ENCODE measurements around the gene HDAC5.

Gene HDAC5

GRCh38 chr17:44084921-44085320, 38.5 kb downstream of the HDAC5 start:
- DNase-seq: no peak

DNA sequence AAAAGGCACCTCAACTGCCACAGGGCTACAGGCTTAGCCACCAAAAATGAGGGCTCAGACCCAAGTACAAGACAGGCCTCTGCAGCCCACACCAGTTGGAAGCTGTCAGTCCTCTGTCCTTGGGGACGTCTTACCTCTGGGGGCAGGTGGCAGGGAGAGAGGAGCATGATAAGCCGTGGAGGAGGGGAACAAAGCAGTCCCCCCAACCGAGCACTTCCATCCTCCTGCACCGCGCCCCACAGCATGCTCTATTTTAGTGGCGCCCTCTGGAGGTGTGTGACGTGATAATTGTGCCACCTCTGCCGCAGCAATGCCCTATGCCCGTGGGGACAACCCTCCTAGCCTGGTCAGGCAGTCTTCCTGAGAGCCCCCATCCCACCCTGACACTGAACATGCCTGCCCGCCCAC, 39.3 kb downstream of the HDAC5 start:
- peak; percentile 46 for DNase-seq

DNA sequence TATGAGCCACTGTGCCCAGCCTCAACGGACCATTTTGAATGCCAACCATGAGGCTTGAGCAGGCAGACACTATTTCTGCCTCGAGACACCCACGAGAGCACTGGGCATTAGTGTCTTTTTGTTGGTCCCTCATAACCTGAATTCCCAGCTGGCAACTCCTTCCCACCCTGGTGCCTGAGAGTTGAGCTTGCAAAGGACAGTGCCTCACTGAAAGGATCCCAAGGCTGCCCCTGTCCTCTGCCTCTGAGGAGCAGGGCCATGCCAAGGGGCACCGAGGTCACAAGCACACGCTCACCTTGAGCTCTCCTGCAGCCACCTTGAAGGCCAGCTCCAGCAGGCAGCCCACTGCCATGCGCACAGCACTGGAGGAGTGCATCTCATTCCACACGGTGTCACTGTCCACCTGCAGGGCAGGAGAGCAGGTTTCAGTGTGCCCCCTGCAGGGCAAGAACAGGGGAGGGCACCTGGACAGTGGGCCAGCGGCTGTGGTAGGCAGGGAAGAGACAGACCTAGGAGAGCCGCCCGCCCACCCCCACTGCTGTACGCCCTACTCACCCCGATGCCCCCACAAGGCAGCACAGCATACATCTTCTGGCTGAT, 40.1 kb downstream of the HDAC5 start:
- DNase-seq: no peak

GRCh38 chr17:44082256-44082927, 41.0 kb downstream of the HDAC5 start:
- DNase-seq: no peak

GRCh38 chr17:44081681-44082080, 41.8 kb downstream of the HDAC5 start:
- no peak for DNase-seq

DNA sequence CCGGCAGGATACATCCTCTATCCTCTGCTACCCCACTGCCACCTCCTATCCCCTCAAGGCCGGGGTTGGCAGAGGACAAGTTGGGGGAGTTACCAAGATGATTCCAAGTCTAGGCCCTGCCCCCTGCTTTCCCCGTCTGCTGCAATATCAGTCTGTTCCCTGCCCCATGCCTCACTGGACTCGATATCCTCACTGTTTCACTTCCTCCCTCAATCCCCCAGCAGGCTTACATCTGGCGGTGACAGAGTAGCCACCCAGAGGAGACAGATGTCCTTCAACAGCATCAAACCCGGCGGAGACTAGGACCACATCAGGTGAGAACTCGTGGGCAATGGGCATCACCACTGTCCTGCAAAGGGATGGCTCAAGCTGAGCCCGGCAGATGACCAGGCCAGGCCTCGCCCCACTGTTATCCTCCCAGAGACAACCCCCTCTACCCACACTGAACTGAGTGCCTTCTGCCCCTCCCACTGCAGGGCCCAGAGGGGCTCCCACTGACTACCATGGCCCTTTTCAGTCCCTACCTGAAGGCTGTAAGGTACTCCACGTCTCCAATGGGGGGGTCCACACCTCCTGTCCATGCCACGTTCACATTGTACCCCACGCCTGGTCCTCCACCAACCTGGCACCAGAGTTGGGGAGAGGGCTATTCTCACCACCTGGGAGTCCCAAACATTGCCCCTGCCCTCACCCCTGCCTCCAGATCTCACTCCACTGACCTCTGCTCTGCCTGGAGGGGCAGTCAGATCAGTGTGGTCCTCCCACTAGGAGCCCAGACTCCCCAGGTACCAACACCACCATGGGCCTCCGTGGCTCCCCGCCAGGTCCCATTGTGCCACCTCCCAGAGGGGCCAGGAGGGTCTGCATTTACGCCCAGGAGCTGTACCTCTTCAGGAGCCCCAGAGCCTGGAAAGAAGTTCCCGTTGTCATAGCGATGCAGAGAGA, 43.3 kb downstream of the HDAC5 start:
- no peak for DNase-seq

DNA sequence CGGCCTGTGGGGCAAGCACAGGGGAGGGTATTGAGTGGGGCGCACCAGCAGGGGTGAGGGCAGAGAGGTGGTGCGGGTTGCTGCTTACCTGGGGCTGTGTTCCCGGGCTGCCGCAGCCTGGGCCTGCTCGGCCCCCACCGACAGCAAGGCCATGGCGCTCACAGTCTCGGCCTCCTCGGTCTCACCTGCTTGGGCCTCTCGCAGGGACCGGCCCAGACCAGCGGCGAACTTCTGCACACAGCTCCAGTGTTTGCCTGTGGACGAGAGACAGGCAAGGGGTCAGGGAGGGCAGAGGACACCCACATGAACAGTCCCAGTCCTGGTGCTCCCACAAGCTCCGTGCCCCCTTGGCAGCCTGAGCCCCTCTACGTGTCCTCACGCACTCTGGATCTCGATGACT, 45.0 kb downstream of the HDAC5 start:
- DNase-seq: no peak

GRCh38 chr17:44077595-44077909, 45.9 kb downstream of the HDAC5 start:
- DNase-seq: no peak

DNA sequence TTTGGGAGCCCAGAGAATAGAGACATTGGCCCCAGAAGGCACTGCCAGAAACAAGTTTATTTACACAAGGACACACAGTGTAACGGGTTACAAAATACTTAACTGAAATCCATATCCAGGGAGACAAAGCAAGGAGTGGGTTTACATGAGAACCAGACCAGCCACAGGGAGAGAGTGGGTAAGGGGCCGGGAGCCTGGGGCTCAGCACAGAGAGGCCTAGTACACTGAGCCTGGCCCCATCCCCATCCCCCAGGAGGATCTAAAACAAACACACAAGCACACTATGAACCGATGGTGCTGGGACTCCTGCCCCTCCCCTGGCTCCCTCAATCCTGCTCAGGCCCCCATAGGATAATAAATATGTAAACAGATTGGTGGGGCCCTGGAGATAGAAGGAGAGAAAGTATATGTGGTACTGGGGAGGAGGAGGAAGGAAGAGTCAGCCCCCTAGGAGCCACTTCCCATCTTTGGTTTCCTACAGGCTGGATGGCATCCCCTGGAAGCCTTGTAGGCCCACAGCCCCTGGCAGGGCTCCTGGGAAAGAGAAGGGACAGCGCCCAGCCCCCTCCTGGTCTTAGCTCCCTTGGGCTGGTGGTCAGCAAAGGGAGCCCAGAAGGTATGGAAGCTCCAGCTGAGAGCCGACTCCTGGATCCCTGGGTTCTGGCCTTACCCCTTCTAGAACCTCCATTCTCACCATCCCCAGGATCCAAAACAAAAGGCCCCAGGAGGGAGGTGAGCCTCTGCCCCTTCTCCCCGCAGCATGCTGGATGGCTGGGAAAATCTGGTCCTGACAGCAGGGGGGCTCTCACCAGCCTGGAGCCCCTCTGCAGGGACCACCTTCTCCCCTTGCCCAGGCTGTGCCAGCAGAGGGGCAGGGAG, 46.5 kb downstream of the HDAC5 start:
- DNase-seq: no peak

DNA sequence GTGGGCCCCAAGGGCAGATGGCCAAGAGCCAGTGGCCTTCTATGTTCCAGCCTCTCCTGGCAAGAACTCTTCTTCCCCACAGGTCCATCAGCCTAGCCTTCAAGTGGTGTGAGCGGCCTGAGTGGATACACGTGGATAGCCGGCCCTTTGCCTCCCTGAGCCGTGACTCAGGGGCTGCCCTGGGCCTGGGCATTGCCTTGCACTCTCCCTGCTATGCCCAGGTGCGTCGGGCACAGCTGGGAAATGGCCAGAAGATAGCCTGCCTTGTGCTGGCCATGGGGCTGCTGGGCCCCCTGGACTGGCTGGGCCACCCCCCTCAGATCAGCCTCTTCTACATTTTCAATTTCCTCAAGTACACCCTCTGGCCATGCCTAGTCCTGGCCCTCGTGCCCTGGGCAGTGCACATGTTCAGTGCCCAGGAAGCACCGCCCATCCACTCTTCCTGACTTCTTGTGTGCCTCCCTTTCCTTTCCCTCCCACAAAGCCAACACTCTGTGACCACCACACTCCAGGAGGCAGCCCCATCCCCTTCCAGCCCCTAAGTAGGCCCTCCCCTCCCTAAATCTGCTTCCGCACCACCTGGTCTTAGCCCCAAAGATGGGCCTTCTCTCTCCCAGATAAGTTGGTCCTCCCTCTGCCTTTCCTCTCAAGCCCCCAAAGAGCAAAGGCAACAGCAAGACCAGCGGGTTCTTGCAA, 47.7 kb downstream of the HDAC5 start:
- DNase-seq: no peak

DNA sequence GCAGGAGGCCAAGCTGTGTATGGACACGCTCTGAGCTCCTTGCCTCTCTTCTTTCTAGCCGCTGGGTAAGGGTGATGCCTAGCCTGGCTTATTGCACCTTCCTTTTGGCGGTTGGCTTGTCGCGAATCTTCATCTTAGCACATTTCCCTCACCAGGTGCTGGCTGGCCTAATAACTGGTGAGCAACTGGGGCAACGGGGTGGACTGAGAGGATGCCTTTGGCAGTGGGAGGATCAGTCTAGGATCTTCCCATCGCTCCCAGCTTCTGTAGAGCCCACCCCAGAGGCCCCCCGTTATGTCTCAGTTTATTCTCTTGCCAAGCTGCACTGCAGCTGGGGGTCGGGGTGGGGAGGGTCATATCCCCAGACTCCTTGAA, 48.5 kb downstream of the HDAC5 start:
- no peak for DNase-seq

GRCh38 chr17:44074231-44074910, 49.1 kb downstream of the HDAC5 start:
- no peak for DNase-seq

- DNase-seq: no peak
These were observed 51.7 kb downstream of the HDAC5 start for GRCh38 chr17:44071772-44072171.

DNA sequence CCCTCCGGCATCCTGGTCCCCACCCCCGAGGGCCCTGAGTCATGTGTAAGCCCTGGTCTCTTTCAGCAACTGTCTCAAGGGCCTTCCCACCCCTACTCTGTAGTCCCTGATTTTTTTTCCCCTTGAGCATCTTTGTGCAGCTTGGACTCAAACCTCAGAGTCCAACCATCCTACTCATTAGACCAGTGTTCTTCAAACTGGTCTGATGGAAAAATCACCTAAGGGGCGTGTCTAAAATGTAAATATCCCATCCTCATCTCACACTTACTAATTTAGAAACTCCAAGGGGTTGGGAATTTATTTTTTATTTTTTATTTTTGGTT, 52.3 kb downstream of the HDAC5 start:
- DNase-seq: no peak

DNA sequence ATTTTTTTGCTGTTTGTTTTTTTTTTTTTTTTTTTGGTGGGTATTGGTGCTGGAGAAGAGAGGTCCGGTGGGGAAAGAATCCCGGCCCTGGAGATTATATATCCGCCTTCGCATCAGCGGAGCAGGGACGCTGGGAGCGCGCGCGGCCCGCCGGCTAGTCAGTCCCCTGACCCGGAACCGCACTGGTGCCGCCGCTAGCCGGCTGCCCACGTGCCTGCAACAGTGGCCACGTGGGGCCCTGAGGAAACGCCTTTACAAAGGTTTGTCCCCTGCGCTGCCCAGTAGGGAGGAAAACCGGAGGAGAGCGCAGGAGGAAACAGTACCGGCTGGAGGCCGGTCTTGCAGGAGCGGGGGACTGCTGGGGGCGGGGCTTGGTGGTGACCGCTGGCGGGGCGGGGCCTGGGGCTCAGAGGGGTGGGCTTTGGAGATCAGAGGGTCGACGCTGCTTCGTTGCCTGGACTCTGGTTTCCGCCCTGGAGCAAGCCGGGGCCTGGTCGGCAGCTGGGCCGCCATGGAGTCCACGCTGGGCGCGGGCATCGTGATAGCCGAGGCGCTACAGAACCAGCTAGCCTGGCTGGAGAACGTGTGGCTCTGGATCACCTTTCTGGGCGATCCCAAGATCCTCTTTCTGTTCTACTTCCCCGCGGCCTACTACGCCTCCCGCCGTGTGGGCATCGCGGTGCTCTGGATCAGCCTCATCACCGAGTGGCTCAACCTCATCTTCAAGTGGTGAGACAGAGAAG, 52.8 kb downstream of the HDAC5 start, which contains the start of gene G6PC3:
TSS of gene G6PC3 (plus strand) at position 281 of the 743 bp plus-strand sequence. CDS start at position 512, 231 bp downstream.
- peak; percentile 82 for DNase-seq

GRCh38 chr17:44069974-44070454, 53.4 kb downstream of the HDAC5 start:
- no peak for DNase-seq

- DNase-seq: no peak
These were observed 55.9 kb downstream of the HDAC5 start for GRCh38 chr17:44067545-44067940.

GRCh38 chr17:44066204-44066930, 57.1 kb downstream of the HDAC5 start, which contains the start of gene LSM12:
Gene LSM12 (minus strand): TSS chr17:44066671. CDS start chr17:44066587, 84 bp downstream.
- DNase-seq: peak; percentile 92

DNA sequence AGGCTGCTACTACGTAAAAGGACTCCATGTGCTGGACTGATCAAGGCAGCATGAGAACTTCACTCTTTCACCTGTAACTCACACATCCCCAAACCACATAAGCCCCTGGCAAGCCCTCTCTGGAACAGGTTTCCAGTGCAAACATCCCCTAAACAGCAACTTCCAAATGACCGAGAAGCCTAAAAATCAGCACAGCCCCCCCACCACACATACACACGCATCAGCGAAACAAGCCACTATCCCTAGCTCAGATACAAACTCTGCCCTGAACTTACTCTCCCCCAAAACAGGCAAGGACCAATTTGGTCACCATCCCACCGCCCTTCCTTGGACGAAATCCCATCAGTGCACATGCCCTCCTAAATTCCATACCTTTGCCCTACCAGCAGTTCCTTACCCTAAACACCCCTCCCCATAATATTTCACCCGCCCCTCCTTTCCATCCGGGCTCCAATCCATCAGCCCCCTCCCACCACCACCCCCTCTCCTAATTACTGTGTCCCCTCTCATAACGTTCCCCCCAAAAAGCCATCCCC, 57.7 kb downstream of the HDAC5 start:
- DNase-seq: peak; percentile 16
